Measurements from ENCODE around the gene SSU72.

GRCh38 chr1:1565340-1565739, 9.3 kb downstream of the SSU72 start:
- TF ChIP-seq, protein P1, sequence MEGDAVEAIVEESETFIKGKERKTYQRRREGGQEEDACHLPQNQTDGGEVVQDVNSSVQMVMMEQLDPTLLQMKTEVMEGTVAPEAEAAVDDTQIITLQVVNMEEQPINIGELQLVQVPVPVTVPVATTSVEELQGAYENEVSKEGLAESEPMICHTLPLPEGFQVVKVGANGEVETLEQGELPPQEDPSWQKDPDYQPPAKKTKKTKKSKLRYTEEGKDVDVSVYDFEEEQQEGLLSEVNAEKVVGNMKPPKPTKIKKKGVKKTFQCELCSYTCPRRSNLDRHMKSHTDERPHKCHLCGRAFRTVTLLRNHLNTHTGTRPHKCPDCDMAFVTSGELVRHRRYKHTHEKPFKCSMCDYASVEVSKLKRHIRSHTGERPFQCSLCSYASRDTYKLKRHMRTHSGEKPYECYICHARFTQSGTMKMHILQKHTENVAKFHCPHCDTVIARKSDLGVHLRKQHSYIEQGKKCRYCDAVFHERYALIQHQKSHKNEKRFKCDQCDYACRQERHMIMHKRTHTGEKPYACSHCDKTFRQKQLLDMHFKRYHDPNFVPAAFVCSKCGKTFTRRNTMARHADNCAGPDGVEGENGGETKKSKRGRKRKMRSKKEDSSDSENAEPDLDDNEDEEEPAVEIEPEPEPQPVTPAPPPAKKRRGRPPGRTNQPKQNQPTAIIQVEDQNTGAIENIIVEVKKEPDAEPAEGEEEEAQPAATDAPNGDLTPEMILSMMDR (IDR thresholded peaks at IDR 0.05): no peak
- TF ChIP-seq POLR2A (IDR thresholded peaks at IDR 0.05): no peak
